Hematopoietic multipotent progenitor cell treated with erythropoietin and hydrocortisone succinate and interleukin-3 and kit ligand, for 6 days (in vitro differentiated cells): ENCODE results near the gene CYP11A1.

ENCODE experiments used
- DNase-seq: peaks from one replicate; pipeline ENCODE4 v3.0.0-alpha.2; 2015

CYP11A1 gene

DNA sequence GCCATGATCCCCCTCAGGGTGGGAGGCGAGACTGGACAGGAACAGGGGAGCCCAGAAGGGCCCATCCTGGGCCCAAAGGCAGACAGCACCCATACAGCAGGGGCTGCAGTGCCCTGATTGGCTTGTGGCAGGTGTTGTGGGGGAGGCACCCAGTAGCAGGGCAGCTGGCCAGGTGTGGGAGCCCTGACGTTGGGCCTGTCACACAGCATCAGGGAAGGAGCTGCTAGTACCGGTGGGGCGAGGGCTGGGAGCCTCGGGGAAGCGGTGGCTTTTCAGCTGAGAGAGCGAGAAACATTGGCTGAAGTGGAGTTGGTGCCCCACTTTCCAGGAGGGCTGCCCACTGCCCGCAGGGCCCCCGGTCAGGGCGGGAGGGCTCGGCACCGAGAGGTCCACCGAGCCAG is 19.7 kb upstream of the CYP11A1 start:
- no peak for DNase-seq

DNA sequence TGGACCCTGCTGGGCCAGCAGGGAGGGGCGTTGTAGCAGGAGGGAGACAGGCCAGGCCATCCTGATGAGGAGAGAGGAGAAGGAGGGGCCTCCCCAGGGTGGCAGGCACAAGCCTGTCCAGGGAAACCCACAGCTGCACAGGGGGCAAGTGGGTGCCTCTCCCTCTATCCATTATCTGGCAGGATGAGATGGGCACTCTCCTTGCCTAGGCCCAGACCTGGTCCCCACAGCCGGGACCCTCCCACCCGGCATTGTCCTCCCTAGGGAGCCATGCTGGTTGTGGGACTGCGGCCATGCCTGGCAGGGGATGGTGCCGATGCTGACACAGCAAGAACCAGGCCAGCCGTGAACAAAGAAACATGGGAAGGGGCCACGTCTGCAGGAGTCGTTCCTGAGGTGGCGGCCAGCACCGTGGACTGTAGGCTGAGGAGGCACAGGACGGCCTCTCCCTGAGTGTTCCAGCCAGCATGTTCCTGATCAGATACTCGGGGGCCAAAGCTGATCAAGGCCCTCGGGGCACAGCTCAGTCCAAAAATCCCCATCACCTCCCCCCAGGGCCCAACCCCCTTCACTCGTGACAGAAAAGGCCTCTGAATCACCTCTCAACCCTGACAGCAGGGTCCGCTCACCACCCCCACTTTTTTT is 19.2 kb upstream of the CYP11A1 start:
- no peak for DNase-seq

DNA sequence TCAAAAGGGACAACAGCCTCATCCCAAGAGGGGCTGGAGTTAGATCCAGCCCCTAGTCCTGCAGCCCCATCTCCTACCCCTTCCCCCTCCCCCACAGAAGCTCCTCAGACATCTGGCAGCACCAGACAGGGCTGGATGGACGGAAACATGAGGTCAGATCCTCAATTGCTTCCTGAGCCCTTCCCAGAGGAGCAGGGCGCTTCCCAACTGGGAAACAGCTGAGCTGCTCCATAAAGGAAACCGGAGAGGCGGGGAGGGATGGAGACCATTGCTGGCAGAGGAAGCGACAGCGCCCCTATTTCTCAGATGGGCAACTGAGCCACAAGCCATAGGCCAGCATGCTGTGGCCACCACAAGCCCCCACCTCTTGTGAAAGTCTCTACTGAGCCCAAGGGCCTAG is 18.3 kb upstream of the CYP11A1 start:
- DNase-seq: no peak

DNA sequence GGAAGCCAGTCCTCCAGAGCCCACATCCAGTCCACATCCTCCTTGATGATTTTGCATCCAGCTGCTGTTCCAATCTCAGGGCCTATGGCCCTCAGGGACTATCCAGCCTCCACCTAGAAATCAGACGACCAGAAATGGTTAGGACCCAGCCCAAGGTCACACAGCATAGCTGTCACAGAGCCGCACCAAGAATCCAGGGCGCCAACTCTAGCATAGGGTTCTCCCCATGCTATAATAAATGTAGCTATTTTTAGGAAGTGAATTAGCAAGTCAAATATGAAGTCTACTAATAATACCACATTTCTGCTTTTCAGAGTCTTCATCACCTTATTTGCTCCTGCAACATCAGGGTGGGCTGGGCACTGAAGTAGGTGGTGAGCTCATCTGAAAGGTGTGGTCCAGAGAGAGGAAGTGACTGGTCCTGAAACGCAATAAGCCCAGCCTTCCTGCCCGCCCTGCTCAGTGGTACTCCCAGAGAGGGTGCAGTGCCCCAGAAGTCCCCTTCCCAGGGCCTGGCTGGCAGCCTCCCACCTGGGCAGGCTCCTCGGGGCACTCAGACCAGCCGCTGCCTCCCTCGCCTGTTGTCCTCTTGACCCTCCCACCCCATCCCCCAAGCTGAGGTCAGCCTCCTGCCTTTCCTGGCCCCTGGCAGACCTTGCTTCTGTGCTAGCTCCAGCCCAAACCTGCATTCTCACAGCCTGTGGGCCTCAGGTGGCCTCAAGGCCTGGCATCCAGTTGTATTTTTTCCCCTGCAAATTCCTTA is 17.6 kb upstream of the CYP11A1 start:
- peak; percentile 82 for DNase-seq

DNA sequence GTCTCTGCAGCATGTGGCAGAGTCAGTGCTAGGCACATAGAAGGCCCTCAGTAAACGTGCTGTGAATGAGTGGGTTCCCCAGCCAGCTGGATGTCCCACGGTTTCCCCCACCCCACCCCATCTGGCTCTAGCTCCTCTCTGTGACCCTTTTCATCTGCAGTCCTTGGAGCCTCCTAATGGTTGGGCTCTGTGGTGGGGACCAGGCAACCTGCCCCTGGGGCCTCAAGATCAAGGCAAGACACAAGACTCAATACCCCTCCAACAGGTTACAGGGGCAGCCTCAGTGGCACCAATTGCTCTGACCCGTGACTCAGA is 17.1 kb upstream of the CYP11A1 start:
- no peak for DNase-seq

DNA sequence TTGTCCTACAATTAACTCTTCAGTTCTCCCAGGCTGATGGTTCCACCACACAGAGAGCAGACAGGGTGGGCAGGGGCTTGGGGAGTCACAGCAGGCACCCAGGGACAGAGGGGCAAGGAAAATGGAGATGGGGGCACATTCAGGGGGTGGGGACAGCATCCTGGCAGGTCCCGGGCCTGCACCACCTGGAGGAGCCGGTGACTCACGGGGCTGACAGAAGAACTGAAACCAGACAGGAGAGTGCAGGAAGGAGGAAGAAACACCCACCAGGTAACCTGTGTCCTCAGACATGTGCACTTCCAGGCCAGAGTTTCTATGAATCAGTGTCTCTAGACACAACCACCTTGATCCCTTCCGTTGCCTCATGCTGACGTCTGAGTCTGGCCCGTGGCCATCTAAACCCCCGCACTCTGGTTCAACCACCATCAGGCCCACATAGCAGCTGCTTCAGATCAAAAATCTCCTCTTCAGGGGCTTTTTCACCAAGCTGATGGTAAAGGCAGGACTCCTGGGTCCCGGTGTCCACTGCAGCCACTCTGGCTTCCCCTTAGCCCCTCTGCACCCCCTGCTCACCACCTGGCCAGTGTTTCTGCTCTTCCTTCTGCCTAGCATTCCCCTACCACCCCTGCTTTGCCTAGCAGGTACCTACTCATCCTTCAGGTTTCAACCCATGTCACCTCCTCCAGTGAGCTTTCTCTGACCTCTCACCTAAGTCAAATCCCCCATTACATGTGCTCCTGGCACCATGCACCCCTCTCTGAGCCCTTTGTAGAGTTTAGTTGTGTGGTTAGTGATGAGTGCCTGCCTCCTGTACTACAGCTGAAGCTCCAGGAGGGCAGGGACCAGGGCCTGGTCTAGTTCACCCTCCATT is 16.5 kb upstream of the CYP11A1 start:
- no peak for DNase-seq

DNA sequence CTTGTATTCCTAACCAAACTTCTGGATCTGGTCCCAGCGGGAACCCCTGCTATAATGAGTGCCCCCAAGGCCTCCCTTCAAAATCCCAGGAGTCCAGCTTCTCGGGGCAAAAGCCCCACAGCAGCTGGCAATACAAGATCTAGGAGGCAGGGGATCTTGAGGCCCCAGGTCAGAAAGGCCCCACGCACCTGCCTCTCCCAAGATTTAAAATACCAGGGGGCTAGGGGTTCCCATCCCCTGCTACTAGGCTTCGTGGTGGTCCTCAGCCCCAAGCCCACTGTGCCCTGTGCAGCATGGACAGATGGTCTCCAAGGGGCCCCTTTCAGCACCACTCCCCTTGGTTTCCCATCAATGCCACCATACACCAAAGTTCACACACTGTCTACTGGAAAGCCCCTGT is 15.8 kb upstream of the CYP11A1 start:
- DNase-seq: no peak

DNA sequence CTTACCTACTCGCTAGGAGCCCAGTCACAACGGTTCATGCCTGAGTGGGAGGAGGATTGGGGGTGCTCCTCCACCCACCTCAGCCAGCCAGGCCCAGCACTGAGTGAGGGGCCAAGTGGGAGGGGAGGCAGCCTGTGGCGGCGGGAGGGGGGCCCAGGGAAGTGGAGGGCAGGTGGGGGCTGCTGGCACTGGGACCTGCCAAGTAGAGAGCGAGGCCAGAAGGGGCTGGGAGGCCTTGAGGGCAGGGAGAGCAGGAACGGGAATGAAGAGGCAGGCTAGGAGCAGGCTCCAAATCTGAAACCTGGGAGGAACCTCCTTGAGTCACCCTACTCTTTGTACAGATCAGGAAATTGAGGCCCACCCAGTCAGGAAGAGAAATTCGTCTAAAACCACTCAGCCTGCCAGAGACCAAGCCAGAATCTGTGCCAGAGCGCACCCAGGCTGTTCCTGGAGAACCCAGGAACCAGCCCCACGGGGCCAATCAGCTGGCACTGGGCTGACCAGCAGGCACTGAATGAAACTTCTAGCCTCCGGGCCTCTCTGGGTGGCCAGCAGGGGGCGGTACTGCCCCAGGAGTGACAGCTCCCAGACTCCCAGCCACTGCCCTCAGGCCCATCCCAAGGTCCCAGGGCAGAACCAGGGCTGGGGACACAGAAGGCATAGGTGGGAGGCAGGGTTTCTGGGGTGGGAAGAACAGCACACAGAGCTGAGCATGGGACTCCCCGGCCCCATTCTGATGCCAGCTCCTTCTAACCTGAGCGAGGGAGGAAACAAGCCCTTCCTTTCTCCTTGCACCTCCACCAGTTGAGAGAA is 14.8 kb upstream of the CYP11A1 start:
- DNase-seq: peak; percentile 91

DNA sequence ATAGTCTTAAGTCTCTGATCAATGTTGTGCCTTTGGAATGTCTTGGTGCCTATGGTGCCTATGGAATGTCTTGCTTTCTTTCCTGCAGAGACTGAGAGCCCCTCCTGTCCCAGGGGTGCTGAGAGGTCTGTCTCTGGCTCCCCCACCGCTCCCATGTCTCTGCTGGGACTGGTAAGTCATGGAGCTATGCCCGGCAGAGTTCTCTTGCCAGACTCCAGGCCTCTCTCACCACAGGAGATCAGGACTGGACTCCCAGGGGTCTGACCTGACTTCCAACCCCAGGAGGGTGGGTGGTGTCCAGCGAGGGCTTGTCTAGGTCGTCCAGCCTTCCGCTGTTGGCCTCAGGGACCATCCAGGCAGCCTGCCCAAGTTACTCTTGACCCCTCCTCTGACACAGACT is 14.0 kb upstream of the CYP11A1 start:
- DNase-seq: no peak

DNA sequence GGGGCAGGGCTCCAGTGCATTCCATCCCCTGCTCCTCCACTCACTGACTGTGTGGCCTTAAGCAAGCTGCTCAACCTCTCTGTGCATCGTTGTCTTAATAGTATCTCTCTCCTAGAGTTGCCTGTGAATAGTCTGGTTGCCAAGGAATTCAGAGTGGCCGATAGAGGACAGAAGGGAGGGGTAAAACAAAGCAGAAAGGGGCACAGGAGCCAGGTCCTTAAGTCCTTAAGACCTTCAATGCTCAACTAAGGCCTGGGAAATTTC is 13.7 kb upstream of the CYP11A1 start:
- DNase-seq: no peak

DNA sequence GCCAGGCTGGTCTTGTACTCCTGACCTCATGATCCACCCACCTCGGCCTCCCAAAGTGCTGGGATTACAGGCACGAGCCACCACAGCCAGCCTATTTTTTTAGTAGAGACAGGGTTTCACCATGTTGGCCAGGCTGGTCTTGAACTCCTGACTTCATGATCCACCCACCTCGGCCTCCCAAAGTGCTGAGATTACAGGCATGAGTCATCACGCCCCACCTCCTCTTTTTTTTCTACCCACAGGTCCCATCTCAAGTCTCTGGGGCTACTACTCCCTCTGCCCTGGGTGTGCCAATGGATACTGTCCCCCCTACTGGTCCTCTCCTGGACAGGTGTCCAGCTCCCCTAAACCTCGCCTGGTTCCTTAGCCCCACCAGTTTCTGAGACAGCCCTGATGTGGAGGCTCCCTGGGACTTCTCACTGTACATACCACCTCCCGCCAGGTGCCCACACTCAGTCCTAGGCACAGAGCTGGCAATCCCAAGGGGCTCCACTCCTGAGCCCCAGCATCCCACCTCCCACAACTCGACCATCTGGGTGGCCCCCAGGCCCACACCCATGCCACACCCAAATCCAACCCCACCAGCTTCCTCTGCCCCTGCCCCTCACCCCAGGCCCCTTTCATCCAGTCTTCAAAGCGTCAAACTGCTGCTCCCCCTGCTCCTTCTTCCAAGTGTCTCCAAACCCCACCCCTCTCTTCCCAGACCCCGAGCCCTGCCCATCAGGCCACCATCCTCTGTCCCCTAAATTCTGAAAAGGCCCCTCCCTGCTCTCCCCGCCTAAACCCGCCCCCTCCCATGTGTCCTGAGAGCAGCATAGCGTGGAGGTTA is 13.1 kb upstream of the CYP11A1 start:
- no peak for DNase-seq

DNA sequence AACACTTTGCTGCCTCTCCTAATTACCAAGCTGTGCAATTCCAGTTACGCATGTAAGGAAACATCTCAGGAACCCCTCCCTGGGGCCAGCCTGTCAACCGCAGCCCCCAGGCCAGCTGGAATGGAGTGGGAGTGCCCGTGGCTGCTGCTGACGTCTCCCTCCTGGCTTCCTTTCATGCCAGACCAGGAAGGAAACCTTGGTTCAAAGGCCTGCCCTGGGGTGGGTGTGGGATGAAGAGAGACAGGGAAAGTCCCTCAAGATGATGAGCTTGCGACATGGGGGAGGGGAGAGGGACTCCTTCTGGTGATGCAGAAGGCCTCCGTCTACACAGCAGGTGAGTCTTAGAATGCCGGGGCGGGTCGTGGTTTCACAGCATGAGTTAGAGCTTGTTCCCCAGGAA is 11.4 kb upstream of the CYP11A1 start:
- DNase-seq: no peak

DNA sequence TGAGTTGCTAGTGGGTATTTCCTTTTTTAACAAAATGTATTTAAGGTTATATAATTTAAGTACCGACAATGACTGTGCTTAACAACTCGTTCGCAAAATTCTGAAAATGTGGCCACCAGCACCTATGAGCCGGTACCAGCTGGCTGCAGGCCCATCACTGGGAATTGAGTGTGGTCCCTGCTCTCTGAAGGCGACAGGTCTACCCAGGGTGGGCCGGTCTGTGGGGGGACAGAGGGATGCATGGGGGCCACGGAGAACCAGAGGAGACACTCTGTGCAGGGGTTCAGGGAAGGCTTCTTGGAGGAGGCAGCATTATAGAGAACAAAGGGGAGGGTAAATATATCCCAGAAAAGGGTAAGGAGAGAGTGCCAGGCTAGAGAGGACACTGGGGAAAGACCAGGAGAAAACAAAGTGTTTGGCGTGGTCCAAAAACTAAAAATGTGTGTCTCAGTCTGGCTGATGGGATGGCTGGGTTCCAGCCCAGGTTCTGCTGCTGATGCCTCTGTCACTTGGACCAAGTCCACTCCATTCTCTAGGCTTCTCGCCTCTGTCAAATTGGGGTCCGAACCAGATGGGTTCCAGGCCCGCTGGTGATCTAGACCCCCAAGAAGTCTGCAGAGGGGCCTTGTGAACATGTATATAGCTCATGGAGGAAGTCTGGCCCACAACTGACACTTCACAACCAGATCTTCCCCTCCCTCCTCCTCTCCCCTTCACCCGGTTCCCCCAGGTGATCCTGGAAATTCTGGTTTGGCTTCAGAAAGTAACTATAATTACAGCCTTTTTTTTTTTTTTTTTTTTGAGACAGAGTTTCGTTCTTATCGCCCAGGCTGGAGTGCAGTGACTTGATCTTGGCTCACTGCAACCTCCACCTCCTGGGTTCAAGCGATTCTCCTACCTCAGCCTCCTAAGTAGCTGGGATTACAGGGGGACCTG is 10.7 kb upstream of the CYP11A1 start:
- DNase-seq: no peak

DNA sequence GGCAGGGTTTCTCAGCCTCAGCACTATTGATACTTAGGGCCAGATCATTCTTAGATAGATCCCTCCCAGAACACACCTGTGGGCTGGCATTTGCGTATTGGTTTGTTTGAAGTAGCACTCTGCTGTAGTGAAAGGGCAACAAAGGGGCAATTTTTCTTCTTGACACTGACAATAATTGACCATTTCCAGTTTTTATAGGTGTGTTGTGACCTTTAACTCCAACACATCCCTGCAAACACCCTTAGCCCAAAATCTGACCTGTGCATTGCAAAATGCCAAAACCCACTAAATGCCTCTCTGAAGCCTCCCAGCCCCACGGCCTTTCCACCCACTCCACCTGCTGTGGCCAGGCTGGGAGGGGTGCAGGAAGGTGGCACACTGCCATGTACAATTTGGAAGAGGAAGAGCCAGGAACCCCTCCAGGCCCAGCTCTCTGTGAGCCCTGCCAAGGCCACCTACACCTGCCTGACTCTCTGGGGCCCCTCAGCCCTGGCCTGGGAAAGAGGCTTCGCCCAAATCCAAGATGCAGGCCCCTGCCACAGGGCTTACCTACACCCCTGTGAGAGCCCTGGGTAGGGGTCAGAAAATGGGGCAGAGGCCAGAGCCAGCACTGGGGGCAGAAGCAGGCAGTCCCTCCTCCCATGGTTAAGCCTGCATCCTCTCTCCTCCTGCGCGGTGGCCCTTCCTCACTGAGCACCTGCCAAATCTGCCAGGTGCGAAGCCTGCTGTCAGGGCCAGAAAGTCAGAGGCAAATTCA is 9.6 kb upstream of the CYP11A1 start:
- DNase-seq: no peak

DNA sequence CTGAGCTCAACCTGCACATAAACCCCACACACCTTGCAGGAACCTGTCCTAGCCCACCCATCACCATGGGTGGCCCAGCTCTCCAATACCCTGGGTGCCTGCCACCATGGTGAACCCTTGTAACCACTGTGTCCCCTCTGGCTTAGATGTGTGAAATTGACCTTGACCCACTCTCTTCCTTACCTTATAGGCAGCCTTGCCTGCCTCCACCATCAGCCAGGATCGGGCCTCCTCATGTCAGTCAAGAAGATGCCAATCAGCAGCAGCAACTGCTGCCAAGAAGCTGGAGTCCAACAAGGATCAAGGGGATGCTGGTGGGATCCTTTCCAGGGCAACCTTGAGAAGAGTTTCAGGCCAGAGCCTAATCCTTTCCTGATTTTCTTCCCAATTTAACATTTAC is 8.8 kb upstream of the CYP11A1 start:
- DNase-seq: no peak

DNA sequence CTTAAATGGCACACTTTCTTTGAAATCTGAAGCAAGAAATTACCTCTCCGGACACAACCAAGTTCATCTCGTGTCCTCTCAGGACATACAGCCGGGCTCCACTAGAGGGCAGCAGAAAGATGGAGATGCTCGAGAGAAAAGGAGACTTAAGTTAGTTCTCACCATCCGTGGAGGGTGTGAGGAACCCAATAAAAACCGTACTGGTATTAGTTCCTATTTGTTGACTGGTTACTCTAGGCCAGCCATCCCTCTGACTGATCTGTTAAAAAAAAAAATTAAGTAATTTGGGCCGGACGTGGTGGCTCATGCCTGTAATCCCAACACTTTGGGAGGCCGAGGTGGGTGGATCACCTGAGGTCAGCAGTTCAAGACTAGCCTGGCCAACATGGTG is 7.9 kb upstream of the CYP11A1 start:
- DNase-seq: peak; percentile 93

DNA sequence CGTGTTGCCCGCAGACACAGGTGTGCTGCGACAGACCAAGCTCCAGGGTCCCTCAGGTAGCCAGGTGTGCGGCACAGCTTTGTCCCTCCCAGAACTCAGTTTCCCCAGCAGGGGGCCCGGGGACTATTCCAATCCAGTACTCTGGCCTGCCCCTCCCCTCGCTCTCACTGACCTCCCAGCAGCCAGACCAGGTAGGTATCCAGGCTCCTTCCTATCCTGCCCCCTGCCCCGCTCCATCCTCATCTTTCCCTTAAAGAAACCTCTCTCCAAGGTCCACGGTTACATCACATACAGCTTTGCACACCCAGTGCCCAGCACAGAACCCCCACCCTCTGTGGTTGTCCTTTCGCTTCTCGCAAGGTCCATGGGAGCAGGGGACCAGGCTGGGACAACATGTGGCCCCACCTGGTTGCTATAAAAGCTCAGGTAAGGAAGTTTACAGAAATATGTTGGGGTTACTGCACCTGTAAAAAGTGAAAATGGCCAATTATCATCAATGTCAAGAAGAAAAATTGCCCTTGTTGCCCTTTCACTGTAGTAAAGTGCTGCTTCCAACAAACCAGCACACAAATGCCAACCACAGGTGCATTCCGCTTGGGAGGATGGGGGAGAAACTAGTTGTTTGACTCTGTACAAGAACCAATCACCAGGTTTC is 7.3 kb upstream of the CYP11A1 start:
- no peak for DNase-seq

DNA sequence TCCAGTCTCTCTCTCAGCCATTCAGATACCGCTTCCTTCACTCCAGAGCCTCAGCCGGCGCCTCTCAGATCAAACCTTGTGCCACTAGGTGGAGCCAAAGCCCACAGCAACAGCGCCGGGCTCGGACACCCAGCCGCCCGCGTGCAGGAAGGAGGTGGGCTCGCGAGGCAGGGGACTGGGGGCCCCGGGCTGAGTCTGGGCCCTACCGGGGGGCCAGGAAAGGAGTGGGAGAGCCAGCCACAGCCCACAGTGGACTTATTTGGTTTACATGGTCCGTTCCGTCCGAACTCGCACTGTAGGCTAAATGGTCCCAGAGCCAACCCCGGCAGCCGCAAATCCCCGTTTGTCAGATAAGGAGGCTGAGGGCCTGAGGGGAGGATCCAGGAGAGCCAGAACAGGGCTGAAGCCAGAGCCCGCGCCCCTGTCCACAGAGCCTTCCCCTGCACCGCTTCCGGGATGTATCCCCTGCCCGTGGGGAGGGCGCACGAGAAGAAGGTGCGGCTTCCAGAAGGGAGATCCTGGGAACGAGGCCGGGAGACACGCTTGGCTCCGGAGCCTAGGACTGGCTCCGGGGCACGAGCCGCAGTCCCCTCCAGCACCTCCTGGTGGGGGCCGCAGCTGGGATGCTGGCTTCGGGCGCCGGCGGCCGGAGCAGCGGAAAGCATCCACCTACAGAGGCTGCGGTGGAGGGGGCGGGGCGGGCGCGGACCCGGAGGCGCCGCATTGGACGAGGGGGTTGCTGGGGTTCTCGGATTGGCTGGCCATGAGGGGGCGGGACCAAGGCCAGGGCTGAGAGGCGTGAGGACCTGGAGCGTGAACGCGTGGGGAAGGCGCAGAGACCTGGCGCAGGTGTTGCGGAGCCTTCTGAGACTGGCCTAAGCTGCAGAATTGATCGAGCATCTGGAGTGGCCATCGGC is 6.5 kb upstream of the CYP11A1 start:
- DNase-seq: peak; percentile 96
